ENCODE measurements around the gene MAB21L4.

MAB21L4 gene

DNA sequence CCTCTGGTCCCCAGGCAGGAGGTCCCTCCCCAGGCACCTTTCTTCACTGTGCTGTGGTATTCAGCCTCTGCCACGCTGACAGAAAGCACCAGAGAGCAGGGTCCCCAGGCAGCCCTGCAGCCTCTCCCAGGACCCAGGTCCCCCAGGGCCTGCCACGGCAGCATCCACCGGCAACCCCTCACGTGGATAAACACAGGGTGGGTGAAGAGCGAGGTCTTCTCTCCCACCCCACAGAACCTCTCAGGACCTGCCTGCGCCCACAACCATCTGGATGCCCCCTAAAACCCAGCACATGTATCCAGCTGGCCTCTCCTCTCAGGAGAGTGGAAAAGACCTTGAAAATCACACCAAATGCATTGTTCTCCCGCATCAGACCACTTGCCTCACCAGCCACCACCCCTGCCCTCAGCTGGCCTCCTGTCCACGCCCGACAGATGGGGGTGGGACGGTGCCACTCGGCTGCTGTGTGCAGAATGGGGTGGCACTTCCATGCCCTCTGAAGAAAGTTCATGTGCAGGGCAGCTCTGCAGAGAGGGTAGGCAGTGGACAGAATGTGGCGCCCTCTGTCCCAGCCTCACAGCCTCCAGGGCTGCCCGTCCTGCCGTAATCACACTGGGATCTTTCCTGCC, 6.1 kb upstream of the MAB21L4 start:
- no peak for DNase-seq (ENCODE audit: low read depth, low spot score)
- TF ChIP-seq FOXP2 (optimal IDR thresholded peaks at IDR 0.05; ENCODE audit: control extremely low read depth, extremely low read length, insufficient read depth) (no peak), EZH2 (IDR thresholded peaks at IDR 0.05) (no peak), POLR2AphosphoS5 (IDR thresholded peaks at IDR 0.05; ENCODE audit: borderline replicate concordance, low read depth, low read length) (no peak)
- Histone ChIP-seq H3K9ac (ENCODE audit: insufficient read length) (no peak overlapping the region), H3K4me3 (no peak overlapping the region), H3K9me3 (ENCODE audit: low read depth, low read length) (no peaks in the 10 kb centered on the region), H3K27ac (no peak overlapping the region), H3K36me3 (ENCODE audit: insufficient read depth, low read length) (no peaks in the 10 kb centered on the region)

DNA sequence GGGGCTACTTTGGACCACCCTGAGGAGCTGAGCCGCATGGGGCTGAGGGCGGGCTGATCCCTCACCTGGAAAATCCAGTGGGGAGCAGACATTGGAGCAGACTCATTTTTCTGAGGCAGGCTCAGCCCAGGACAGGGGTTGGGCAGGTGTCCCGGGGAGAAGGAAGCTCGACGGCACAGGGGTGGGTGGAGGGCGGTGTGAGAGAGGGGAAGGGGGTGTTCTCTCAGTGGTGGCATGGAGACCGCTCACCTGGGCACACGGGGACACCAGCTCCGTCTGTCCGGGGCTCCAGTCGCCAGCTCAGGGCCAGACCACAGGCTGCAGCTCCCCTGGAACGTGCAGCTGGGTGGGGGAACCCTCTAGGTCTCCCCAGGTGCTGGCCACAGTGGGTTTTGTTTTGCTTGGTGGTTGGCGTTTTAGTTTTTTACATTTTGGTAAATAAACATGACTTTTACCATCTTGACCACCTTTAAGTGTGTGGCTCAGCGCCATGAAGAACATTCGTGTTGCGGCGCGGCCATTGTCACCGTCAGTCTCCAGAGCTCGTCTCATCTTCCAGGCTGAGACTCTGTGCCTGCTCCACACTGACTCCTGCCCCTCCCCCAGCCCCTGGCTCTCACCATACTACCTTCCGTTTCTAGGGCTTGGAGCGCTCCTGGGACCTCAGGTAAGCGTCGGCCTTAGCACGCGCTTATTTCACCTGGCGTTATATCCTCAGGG, 4.3 kb upstream of the MAB21L4 start:
- no peak for DNase-seq (ENCODE audit: low read depth, low spot score)
- Histone ChIP-seq H3K36me3 (ENCODE audit: insufficient read depth, low read length) (no peaks in the 10 kb centered on the region), H3K27ac (no peak overlapping the region), H3K9me3 (ENCODE audit: low read depth, low read length) (no peaks in the 10 kb centered on the region), H3K9ac (ENCODE audit: insufficient read length) (no peak overlapping the region), H3K4me3 (no peak overlapping the region)
- TF ChIP-seq POLR2AphosphoS5 (IDR thresholded peaks at IDR 0.05; ENCODE audit: borderline replicate concordance, low read depth, low read length) (no peak), FOXP2 (optimal IDR thresholded peaks at IDR 0.05; ENCODE audit: control extremely low read depth, extremely low read length, insufficient read depth) (no peak), EZH2 (IDR thresholded peaks at IDR 0.05) (no peak)

DNA sequence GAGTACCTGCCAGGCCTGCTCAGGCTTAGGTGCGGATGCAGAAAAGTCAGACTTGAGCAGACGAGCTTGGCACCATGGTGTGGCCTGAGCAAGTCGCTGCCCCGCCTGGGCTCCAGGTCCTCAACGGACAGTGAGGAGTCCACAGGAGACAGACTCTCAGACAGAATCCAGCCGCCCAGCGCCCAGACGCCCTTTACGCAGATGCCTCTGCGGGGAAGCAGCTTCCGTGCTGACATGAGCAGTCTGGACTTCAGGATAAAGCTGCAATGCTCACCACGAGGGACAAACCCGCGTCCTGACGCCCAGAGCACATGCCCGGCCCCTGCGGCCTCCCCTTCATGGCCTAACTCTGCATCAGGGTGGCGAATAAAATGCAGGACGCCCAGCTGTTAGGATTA, 3.5 kb upstream of the MAB21L4 start:
- DNase-seq (ENCODE audit: low read depth, low spot score): no peak
- no peak for TF ChIP-seq EZH2 (IDR thresholded peaks at IDR 0.05)
- no peak for TF ChIP-seq POLR2AphosphoS5 (IDR thresholded peaks at IDR 0.05; ENCODE audit: borderline replicate concordance, low read depth, low read length)
- H3K9ac ChIP-seq (ENCODE audit: insufficient read length): no peak overlapping the region
- no peaks in the 10 kb centered on the region for H3K36me3 ChIP-seq (ENCODE audit: insufficient read depth, low read length)
- no peak overlapping the region for H3K4me3 ChIP-seq
- H3K9me3 ChIP-seq (ENCODE audit: low read depth, low read length): no peaks in the 10 kb centered on the region
- no peak overlapping the region for H3K27ac ChIP-seq

DNA sequence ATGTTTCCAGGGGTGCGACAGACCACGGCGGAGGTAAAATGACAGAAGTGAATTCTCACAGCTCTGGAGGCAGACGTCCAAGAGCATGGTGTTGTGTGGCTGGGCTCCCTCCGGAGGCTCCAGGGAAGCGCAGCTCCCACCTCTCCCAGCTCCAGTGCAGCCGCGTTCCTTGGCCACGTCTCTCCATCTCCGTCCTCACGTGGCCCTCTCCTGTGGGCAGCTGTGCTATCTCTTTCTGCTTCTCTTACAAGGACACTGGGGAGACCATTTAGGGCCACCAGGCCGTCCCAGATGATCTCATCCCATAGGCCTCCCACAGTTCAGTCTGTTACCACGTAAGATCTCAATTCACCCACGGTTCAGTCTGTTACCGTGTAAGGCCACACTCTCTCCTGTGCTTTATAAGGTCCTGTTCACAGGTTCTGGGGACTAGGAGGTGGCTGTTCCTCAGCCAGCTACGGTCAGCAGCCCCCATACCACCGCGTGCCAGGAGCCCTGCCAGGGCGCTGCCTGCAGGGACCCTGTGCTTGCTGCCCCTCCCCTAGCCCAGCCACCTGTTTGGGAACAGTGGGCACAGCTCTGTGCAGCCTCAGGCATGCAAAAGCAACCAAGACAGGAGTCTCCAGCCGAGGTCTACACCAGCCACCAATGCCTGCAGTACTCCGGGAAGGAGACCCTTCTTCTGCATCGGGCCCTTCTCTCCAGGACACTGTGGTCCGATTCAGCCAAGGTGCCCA, 2.9 kb upstream of the MAB21L4 start:
- no peak for TF ChIP-seq POLR2AphosphoS5 (IDR thresholded peaks at IDR 0.05; ENCODE audit: borderline replicate concordance, low read depth, low read length)
- TF ChIP-seq EZH2 (IDR thresholded peaks at IDR 0.05): no peak
- no peak for TF ChIP-seq FOXP2 (optimal IDR thresholded peaks at IDR 0.05; ENCODE audit: control extremely low read depth, extremely low read length, insufficient read depth)
- H3K27ac ChIP-seq: no peak overlapping the region
- H3K9ac ChIP-seq (ENCODE audit: insufficient read length): no peak overlapping the region
- no peaks in the 10 kb centered on the region for H3K9me3 ChIP-seq (ENCODE audit: low read depth, low read length)
- DNase-seq (ENCODE audit: low read depth, low spot score): no peak
- H3K4me3 ChIP-seq: no peak overlapping the region
- H3K36me3 ChIP-seq (ENCODE audit: insufficient read depth, low read length): no peaks in the 10 kb centered on the region

DNA sequence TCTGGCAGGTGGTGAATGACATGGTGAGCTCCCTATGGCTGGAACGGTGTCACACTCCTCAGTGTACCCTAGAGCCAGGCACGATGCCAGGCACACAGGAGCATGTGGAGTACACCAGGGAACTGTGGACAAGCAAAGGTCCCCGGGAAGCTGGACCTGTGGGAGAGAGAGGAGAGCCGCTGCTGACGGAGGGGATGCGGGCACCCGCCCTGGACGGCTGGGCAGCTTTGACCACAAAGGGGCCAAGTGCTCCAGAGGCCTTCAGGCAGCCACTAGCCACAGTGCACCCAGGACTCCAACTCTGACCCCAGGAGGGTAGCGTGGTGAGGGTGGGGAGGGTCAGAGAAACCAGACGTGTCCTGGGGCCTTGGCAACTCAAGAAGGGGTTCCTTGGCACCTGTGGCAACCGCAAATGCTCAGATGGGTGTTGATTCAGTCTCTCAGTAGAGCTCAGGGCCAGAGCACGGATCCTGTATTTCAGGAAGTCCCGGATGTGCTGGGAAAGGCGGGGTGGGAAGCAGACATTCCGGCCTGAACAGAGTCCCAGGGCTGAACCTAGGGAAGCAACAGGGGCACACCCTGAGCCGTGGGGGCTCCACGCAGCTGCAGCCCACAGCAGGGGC, 2.3 kb upstream of the MAB21L4 start:
- TF ChIP-seq EZH2 (IDR thresholded peaks at IDR 0.05): no peak
- TF ChIP-seq FOXP2 (optimal IDR thresholded peaks at IDR 0.05; ENCODE audit: control extremely low read depth, extremely low read length, insufficient read depth): no peak
- no peak for TF ChIP-seq POLR2AphosphoS5 (IDR thresholded peaks at IDR 0.05; ENCODE audit: borderline replicate concordance, low read depth, low read length)
- Histone ChIP-seq H3K36me3 (ENCODE audit: insufficient read depth, low read length) (no peaks in the 10 kb centered on the region), H3K27ac (no peak overlapping the region), H3K9ac (ENCODE audit: insufficient read length) (no peak overlapping the region), H3K9me3 (ENCODE audit: low read depth, low read length) (no peaks in the 10 kb centered on the region), H3K4me3 (no peak overlapping the region)
- DNase-seq (ENCODE audit: low read depth, low spot score): no peak

DNA sequence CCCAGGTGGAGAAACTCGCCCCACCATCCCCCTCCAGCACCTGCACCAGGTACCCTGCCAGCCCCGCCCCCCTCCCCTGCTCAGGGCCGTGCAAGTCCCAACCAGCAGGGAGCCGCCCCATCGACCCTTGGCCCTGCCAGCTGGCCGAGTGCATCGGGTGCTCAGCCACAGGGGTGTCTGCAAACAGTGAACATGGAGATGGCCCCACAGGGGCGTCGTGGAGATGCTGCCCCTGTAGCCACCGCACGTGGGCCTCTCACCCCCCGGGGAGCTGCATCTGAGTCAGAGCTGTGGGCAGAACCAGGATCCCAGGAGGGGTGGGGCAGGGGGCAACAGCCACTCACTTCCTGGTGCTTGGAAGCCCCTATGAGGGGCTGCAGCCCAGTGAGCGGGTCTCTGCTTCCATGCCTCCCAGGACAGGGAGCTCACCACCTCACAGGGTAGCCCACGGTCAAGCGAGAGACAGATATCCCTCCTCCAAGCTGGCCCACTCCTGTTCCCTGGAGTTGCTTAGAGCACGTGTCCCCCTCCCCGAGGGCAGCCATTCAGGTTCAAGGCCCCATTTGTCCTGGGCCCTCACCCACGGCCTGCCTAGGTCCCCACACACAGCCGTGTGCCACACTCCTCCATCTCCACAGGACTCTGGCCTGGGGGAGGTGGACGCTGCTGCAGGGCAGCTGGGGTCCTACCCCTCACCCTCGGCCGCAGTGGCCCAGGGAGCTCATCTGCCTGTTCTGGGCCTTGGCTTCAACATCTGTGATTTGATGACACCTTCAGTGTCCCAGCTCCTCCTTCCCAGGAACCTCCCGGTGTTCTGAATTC, 1.1 kb upstream of the MAB21L4 start:
- no peaks in the 10 kb centered on the region for H3K36me3 ChIP-seq (ENCODE audit: insufficient read depth, low read length)
- no peak overlapping the region for H3K9ac ChIP-seq (ENCODE audit: insufficient read length)
- no peak for DNase-seq (ENCODE audit: low read depth, low spot score)
- no peak overlapping the region for H3K4me3 ChIP-seq
- TF ChIP-seq POLR2AphosphoS5 (IDR thresholded peaks at IDR 0.05; ENCODE audit: borderline replicate concordance, low read depth, low read length) (no peak), FOXP2 (optimal IDR thresholded peaks at IDR 0.05; ENCODE audit: control extremely low read depth, extremely low read length, insufficient read depth) (no peak), EZH2 (IDR thresholded peaks at IDR 0.05) (no peak)
- H3K27ac ChIP-seq: no peak overlapping the region
- no peaks in the 10 kb centered on the region for H3K9me3 ChIP-seq (ENCODE audit: low read depth, low read length)

DNA sequence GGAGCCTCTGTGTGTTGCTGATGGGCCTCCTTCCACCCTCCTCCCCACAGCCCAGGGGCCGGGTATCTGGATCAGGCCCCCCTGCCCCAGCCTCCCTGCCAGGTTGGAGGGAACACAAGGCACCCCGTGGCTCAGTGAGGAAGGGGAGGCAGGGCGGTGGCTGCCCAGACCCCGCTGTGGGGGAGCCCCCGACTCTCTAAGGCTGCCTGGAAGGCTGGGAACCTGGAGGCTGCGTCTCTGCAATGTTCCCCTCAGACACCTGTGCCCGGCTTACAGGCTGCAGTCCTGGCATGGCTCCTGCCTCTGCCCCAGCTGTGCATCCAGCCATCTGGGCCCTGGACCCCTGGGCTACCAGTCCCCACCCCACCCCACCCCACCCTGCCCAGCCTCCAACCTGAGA, 438 bp upstream of the MAB21L4 start:
- Histone ChIP-seq H3K9me3 (ENCODE audit: low read depth, low read length) (no peaks in the 10 kb centered on the region), H3K9ac (ENCODE audit: insufficient read length) (no peak overlapping the region), H3K4me3 (no peak overlapping the region), H3K36me3 (ENCODE audit: insufficient read depth, low read length) (no peaks in the 10 kb centered on the region), H3K27ac (no peak overlapping the region)
- DNase-seq (ENCODE audit: low read depth, low spot score): no peak
- TF ChIP-seq POLR2AphosphoS5 (IDR thresholded peaks at IDR 0.05; ENCODE audit: borderline replicate concordance, low read depth, low read length) (no peak), FOXP2 (optimal IDR thresholded peaks at IDR 0.05; ENCODE audit: control extremely low read depth, extremely low read length, insufficient read depth) (no peak), EZH2 (IDR thresholded peaks at IDR 0.05) (no peak)
